Fibroblast of lung (primary cell): Measurements from ENCODE around the gene ARHGAP42. TPM values are rescaled to one million over a fixed set of nuclear protein-coding genes. Genes with fewer than 3 reads are reported as not detected.

Experiments used
- DNase-seq, 2 donors: peaks; one replicate each; pipeline versions ENCODE4 v3.0.0 to v3.0.0-alpha.2; 2010; ENCODE audit warnings: low read depth in 2 of 2
- H2AFZ ChIP-seq: 2 replicates; pipeline ENCODE4 v1.5.1; 2012; ENCODE audit warnings: low read length, control low read depth, inconsistent platforms
- H3K27ac ChIP-seq: 2 replicates; pipeline ENCODE4 v1.5.1; 2011; ENCODE audit warnings: low read length, control low read depth; ENCODE audit not compliant: insufficient read depth
- H3K27me3 ChIP-seq: 2 replicates; pipeline ENCODE4 v1.5.1; 2011; ENCODE audit warnings: mild to moderate bottlenecking, low read length; ENCODE audit not compliant: control insufficient read depth, insufficient read depth
- H3K36me3 ChIP-seq: 2 replicates; pipeline ENCODE4 v1.5.1; 2011; ENCODE audit warnings: low read length; ENCODE audit not compliant: control insufficient read depth, insufficient read depth
- H3K4me1 ChIP-seq: 2 replicates; pipeline ENCODE4 v1.5.1; 2011; ENCODE audit warnings: low read length; ENCODE audit not compliant: control insufficient read depth, insufficient read depth; ENCODE audit errors: extremely low read depth
- H3K4me2 ChIP-seq: 2 replicates; pipeline ENCODE4 v1.5.1; 2011; ENCODE audit warnings: low read length, control low read depth; ENCODE audit not compliant: insufficient read depth; ENCODE audit errors: extremely low read depth
- H3K4me3 ChIP-seq, 4 experiments: fragments of 200-600 bp in 1 of 4; sonication (generic) in 1 of 4; replicated peaks in 1 of 4; 2 replicates each; pipeline ENCODE4 v1.5.1; 2011 to 2016; ENCODE audit warnings: low read length in 4 of 4, low read depth in 3 of 4, mild to moderate bottlenecking in 3 of 4, control low read depth in 2 of 4, inconsistent platforms in 1 of 4, mixed read lengths in 1 of 4; ENCODE audit not compliant: insufficient read depth in 1 of 4; ENCODE audit errors: control extremely low read depth in 1 of 4
- H3K79me2 ChIP-seq: 2 replicates; pipeline ENCODE4 v1.5.1; 2012; ENCODE audit warnings: mild to moderate bottlenecking, low read length, inconsistent platforms; ENCODE audit not compliant: control insufficient read depth, insufficient read depth
- H3K9ac ChIP-seq: 2 replicates; pipeline ENCODE4 v1.5.1; 2011; ENCODE audit warnings: mild to moderate bottlenecking, low read length, control low read depth; ENCODE audit not compliant: insufficient read depth
- H3K9me3 ChIP-seq: 2 replicates; pipeline ENCODE4 v1.5.1; 2012; ENCODE audit warnings: low read depth, low read length; ENCODE audit not compliant: control insufficient read depth, insufficient read depth
- H4K20me1 ChIP-seq: 2 replicates; pipeline ENCODE4 v1.5.1; 2011; ENCODE audit warnings: low read length; ENCODE audit not compliant: control insufficient read depth, insufficient read depth; ENCODE audit errors: extremely low read depth
- EZH2 ChIP-seq: IDR thresholded peaks from 2 replicates; pipeline ENCODE4 v1.5.1; 2012; ENCODE audit warnings: low read length, control low read depth, mild to moderate bottlenecking; ENCODE audit errors: missing control alignments
- polyA plus RNA-seq, 2 donors: library from polyadenylated mRNA; depleted of rRNA in 1 of 2; stranded (reverse) in 1 of 2; unstranded in 1 of 2; fragments of >200 nt; gene quantifications; 2 replicates each; pipeline ENCODE4 v1.2.1, GENCODE V29; 2011 to 2012; ENCODE audit warnings: missing spikeins in 1 of 2
- total RNA-seq: library from RNA; depleted of rRNA; stranded (reverse); fragments of >200 nt; gene quantifications from 2 replicates; pipeline ENCODE4 v1.2.1, GENCODE V29; 2014
- TF ChIP-seq, protein P1 (sequence below), 2 donors: IDR thresholded peaks in 1 of 2; conservative IDR thresholded peaks in 1 of 2; 1 replicate in 1 of 2; 2 replicates in 1 of 2; pipeline ENCODE4 v1.5.1; 2011 to 2012; ENCODE audit warnings: low read length in 2 of 2, control low read depth in 1 of 2, inconsistent platforms in 1 of 2, low read depth in 1 of 2, mild to moderate bottlenecking in 1 of 2

ARHGAP42 gene
- total and polyA plus RNA-seq, 2 donors (not counting 1 experiment from before 2014, with no cell fraction given), result 8.0 to 13.4 TPM

DNA sequence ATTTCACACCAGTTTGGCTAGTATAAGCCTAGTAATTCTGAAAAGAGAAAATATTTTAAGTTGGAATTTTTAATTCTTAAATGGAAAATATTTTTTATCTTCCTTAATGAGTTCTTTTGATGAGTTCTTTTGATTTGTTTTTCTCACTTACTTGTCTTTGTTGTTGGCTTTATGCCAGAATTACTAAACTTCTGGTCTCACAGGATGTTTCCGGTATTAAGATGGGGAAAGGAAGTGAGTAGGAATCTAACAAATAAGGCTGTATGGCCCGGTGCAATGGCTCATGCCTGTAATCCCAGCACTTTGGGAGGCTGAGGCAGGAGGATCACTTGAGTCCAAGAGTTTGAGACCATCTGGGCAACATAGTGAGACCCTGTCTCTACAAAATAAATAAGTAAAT lies 106.4 kb downstream of the ARHGAP42 start:
- DNase-seq, result no peak
- Histone ChIP-seq H3K4me1 (no peaks in the 10 kb centered on the region), H2AFZ (no peak overlapping the region), H3K36me3 (no peaks in the 10 kb centered on the region), H3K4me2 (no peak overlapping the region), H3K27ac (no peak overlapping the region), H4K20me1 (no peaks in the 10 kb centered on the region), H3K27me3 (no peaks in the 10 kb centered on the region), H3K4me3 (no peak overlapping the region), H3K9ac (no peak overlapping the region), H3K79me2 (no peaks in the 10 kb centered on the region), H3K9me3 (no peaks in the 10 kb centered on the region)
- TF ChIP-seq, protein P1, sequence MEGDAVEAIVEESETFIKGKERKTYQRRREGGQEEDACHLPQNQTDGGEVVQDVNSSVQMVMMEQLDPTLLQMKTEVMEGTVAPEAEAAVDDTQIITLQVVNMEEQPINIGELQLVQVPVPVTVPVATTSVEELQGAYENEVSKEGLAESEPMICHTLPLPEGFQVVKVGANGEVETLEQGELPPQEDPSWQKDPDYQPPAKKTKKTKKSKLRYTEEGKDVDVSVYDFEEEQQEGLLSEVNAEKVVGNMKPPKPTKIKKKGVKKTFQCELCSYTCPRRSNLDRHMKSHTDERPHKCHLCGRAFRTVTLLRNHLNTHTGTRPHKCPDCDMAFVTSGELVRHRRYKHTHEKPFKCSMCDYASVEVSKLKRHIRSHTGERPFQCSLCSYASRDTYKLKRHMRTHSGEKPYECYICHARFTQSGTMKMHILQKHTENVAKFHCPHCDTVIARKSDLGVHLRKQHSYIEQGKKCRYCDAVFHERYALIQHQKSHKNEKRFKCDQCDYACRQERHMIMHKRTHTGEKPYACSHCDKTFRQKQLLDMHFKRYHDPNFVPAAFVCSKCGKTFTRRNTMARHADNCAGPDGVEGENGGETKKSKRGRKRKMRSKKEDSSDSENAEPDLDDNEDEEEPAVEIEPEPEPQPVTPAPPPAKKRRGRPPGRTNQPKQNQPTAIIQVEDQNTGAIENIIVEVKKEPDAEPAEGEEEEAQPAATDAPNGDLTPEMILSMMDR (conservative IDR thresholded peaks at IDR 0.05 in 1 of 2, IDR thresholded peaks at IDR 0.05 in 1 of 2; ENCODE audit: low read depth in 1 of 2, low read length in 2 of 2), result no peak
- no peak for TF ChIP-seq EZH2

DNA sequence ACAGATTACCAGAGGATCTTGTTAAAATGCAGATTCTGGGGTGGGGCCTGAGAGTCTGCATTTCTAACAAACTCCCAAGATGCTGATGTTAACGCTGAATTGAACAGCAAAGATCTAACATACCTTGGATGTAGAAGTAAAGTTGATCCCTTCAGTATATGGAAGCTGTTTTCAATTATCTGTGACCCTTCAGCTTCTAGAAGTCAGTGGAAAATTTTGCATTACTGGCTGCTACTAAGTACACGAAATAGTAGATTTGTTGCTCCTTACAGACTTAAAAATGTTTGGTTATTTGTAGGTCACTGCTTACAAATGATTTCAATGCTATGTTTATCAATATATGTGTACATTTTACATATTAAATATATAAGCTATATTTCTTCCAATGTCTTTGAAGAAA lies 107.4 kb downstream of the ARHGAP42 start:
- no peak overlapping the region for H2AFZ ChIP-seq
- no peaks in the 10 kb centered on the region for H3K79me2 ChIP-seq
- no peaks in the 10 kb centered on the region for H3K27me3 ChIP-seq
- no peak overlapping the region for H3K4me3 ChIP-seq
- no peak overlapping the region for H3K9ac ChIP-seq
- H3K36me3 ChIP-seq, result no peaks in the 10 kb centered on the region
- no peaks in the 10 kb centered on the region for H4K20me1 ChIP-seq
- TF ChIP-seq, protein P1 (conservative IDR thresholded peaks at IDR 0.05 in 1 of 2, IDR thresholded peaks at IDR 0.05 in 1 of 2; ENCODE audit: low read depth in 1 of 2, low read length in 2 of 2), result no peak
- TF ChIP-seq EZH2, result no peak
- H3K4me2 ChIP-seq, result no peak overlapping the region
- DNase-seq, result no peak
- no peaks in the 10 kb centered on the region for H3K9me3 ChIP-seq
- no peak overlapping the region for H3K27ac ChIP-seq
- no peaks in the 10 kb centered on the region for H3K4me1 ChIP-seq

DNA sequence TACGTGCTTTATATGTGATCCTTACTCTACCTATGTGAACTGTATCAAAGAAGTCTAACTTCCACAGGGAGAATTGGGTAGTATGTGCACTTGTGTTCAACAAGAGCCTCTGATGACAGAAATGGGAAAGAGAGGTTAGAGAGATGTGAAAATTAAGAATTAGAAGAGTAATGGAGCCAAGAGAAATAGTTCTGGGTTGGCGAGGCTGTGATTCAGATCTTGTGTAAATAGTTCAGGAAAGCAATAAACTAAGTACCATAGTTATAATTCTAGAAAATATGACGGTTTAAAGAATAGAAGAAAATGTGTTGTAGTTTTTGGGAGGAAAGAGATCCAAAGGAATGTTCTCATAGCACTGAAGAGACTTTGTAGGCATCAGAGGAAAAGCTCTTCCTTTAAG lies 112.4 kb downstream of the ARHGAP42 start:
- no peak overlapping the region for H3K9ac ChIP-seq
- H3K4me1 ChIP-seq, result no peaks in the 10 kb centered on the region
- TF ChIP-seq, protein P1 (conservative IDR thresholded peaks at IDR 0.05 in 1 of 2, IDR thresholded peaks at IDR 0.05 in 1 of 2; ENCODE audit: low read depth in 1 of 2, low read length in 2 of 2), result no peak
- no peak for TF ChIP-seq EZH2
- no peaks in the 10 kb centered on the region for H3K36me3 ChIP-seq
- H2AFZ ChIP-seq, result no peak overlapping the region
- H3K9me3 ChIP-seq, result no peaks in the 10 kb centered on the region
- no peak for DNase-seq
- H3K4me2 ChIP-seq, result no peak overlapping the region
- no peaks in the 10 kb centered on the region for H4K20me1 ChIP-seq
- no peaks in the 10 kb centered on the region for H3K27me3 ChIP-seq
- no peak overlapping the region for H3K27ac ChIP-seq
- H3K79me2 ChIP-seq, result no peaks in the 10 kb centered on the region
- H3K4me3 ChIP-seq, result no peak overlapping the region
